ENCODE results near the gene FXYD6. TPM values are rescaled to one million over a fixed set of nuclear protein-coding genes. Genes with fewer than 3 reads are reported as not detected.

The FXYD6 gene
- total RNA-seq, 4 donors from 2014 or later, result 5.1 to 41.3 (median 14.0) TPM

GRCh38 chr11:117876059-117876340 lies 458 bp downstream of the FXYD6 start:
- Histone ChIP-seq H3K4me1 (peaks cover 0 to 19% (median 8%) of the 10 kb centered on the region in 4 donors), H3K36me3 (no peaks in the 10 kb centered on the region), H3K27me3 (peaks cover 0 to 7% of the 10 kb centered on the region in 2 donors), H3K9me3 (no peaks in the 10 kb centered on the region), H3K4me3 (peak overlapping the region; percentile 36 to 61 (median 43)), H3K27ac (peak overlapping the region in 3 of 4 donors; percentile 46 to 79 (median 62))
- DNase-seq, result no peak
- TF ChIP-seq, protein P1, sequence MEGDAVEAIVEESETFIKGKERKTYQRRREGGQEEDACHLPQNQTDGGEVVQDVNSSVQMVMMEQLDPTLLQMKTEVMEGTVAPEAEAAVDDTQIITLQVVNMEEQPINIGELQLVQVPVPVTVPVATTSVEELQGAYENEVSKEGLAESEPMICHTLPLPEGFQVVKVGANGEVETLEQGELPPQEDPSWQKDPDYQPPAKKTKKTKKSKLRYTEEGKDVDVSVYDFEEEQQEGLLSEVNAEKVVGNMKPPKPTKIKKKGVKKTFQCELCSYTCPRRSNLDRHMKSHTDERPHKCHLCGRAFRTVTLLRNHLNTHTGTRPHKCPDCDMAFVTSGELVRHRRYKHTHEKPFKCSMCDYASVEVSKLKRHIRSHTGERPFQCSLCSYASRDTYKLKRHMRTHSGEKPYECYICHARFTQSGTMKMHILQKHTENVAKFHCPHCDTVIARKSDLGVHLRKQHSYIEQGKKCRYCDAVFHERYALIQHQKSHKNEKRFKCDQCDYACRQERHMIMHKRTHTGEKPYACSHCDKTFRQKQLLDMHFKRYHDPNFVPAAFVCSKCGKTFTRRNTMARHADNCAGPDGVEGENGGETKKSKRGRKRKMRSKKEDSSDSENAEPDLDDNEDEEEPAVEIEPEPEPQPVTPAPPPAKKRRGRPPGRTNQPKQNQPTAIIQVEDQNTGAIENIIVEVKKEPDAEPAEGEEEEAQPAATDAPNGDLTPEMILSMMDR (IDR thresholded peaks at IDR 0.05), result no peak
- no peak for TF ChIP-seq POLR2A (IDR thresholded peaks at IDR 0.05)

DNA sequence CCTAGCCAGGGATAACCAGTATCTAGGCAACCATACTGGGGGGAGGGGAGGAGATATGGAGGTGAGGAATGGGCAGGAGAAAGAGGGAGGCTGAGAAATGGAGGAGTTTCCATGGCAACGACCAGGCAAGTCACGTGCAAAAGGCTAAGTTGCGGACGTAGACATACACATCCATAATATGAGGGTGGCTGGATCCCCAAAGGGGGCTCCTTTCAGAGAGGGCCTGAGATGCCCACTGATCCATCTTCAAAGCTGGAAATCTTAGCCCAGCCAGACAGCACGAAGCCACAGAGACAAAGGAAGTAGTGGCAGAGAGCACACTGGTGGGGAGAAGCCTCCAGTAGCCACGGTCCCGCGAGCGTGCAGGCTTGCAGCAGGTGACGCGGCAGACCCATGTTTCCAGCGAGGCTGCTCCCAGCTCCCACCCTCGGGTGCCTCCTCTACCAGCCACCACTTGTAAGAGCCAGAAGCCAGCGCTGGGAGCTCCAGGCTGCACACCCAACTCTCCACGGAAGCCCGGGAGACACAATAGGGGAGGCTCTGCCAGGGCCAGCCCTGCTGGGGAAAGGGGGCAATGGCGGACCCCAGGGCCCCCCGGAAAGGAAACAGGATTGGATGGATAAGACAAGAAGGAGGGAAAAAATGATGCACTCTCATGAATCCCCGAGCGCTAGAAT lies 938 bp downstream of the FXYD6 start:
- H3K27ac ChIP-seq, result peak overlapping the region in 2 of 4 donors; percentile 62 to 79
- H3K4me3 ChIP-seq, result peak overlapping the region; percentile 36 to 61 (median 43)
- H3K27me3 ChIP-seq, result peaks cover 0 to 7% of the 10 kb centered on the region in 2 donors
- H3K36me3 ChIP-seq, result no peaks in the 10 kb centered on the region
- no peaks in the 10 kb centered on the region for H3K9me3 ChIP-seq
- no peak for DNase-seq
- TF ChIP-seq POLR2A (IDR thresholded peaks at IDR 0.05), result no peak
- TF ChIP-seq, protein P1 (IDR thresholded peaks at IDR 0.05), result no peak
- peaks cover 0 to 19% (median 8%) of the 10 kb centered on the region in 4 donors for H3K4me1 ChIP-seq

GRCh38 chr11:117874910-117875381 lies 1.5 kb downstream of the FXYD6 start:
- H3K4me1 ChIP-seq, result peaks cover 0 to 23% (median 8%) of the 10 kb centered on the region in 4 donors
- peak overlapping the region in 2 of 4 donors; percentile 62 to 79 for H3K27ac ChIP-seq
- H3K36me3 ChIP-seq, result no peaks in the 10 kb centered on the region
- H3K9me3 ChIP-seq, result no peaks in the 10 kb centered on the region
- TF ChIP-seq POLR2A (IDR thresholded peaks at IDR 0.05), result no peak
- TF ChIP-seq, protein P1 (IDR thresholded peaks at IDR 0.05), result no peak
- DNase-seq, result no peak
- peak overlapping the region in 2 of 4 donors; percentile 1 to 26 for H3K4me3 ChIP-seq
- H3K27me3 ChIP-seq, result peaks cover 0 to 7% of the 10 kb centered on the region in 2 donors

DNA sequence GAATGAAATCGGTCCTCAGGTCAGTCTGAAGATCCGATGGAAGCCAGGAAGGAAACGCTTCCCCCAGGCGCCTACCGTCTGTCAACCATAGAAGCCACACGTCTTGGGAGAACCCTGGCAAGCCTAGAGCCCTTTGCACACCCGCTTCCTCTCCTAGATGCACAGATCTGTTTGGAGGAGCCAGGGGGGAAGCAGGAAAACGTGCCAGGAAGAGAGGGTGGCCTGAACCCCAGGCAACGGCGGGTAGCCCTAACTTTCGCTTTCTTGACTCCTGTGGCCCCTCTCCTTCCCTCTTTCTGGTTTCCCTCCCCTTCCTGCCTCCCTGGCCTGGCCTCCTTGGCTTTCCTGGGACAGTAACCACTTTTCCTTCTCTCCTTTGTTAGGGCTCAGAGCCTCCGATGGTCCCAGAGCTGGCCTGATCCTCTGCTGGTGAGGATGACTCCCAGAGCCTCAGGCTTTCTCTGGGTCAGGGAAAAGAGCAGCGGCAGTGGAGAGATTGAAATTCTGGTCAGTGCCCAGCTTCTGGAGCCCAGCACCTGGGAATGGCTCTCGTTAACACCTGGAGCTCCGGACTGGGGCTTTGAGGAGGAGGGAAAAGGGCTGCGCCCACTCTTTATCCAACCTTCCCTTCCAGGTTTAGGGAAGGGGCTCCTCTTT lies 2.1 kb downstream of the FXYD6 start:
- Histone ChIP-seq H3K36me3 (no peaks in the 10 kb centered on the region), H3K4me1 (peaks cover 0 to 24% (median 8%) of the 10 kb centered on the region in 4 donors), H3K27ac (peak overlapping the region in 2 of 4 donors; percentile 62 to 68), H3K9me3 (no peaks in the 10 kb centered on the region), H3K27me3 (peaks cover 0 to 7% of the 10 kb centered on the region in 2 donors), H3K4me3 (peak overlapping the region in 2 of 4 donors; percentile 1 to 26)
- TF ChIP-seq POLR2A (IDR thresholded peaks at IDR 0.05), result no peak
- TF ChIP-seq, protein P1 (IDR thresholded peaks at IDR 0.05), result no peak
- no peak for DNase-seq

GRCh38 chr11:117873828-117874125 lies 2.7 kb downstream of the FXYD6 start:
- H3K27me3 ChIP-seq, result peaks cover 0 to 7% of the 10 kb centered on the region in 2 donors
- no peak for DNase-seq

More at GRCh38 chr11:117873828-117874125, 2.7 kb downstream of the FXYD6 start:
- H3K9me3 ChIP-seq, result no peaks in the 10 kb centered on the region
- no peaks in the 10 kb centered on the region for H3K36me3 ChIP-seq
- H3K4me3 ChIP-seq, result no peak overlapping the region
- H3K27ac ChIP-seq, result peak overlapping the region in 2 of 4 donors; percentile 62 to 68
- TF ChIP-seq, protein P1 (IDR thresholded peaks at IDR 0.05), result no peak
- no peak for TF ChIP-seq POLR2A (IDR thresholded peaks at IDR 0.05)
- H3K4me1 ChIP-seq, result peaks cover 0 to 30% (median 8%) of the 10 kb centered on the region in 4 donors

All from Peyer's patch (tissue), 4 donors.